HepG2 (cell line): ENCODE measurements around the gene ANKS1A. TPM values are rescaled to one million over a fixed set of nuclear protein-coding genes. Genes with fewer than 3 reads are reported as not detected.

Experiments
- ATAC-seq: fragments of 200-7000 bp; cut with Tn5 transposase; 3 replicates; pipeline ENCODE4 v1.9.1; 2020; ENCODE audit warnings: mild to moderate bottlenecking, moderate library complexity
- BruUV-seq: library from RNA; stranded (reverse); fragments of 400-500 nt; replicated peaks from 2 replicates; lab custom pipeline; 2021; lab: Mats Ljungman, UMichigan
- CTCF ChIA-PET: fragments of 300-600 bp; formaldehyde crosslinking; extraction: SDS; loops from one replicate; lab custom pipeline; 2021; ENCODE audit warnings: low total read pairs, inconsistent platforms, low intra/inter-chr PET ratio; lab: Yijun Ruan, JAX
- POLR2A ChIA-PET: fragments of 350-600 bp; sonication (Branson Sonifier 250); formaldehyde crosslinking; loops from one replicate; lab custom pipeline; 2020; ENCODE audit warnings: antibody characterized with exemption, inconsistent platforms; lab: Yijun Ruan, JAX
- DNase-seq: peaks from one replicate; pipeline ENCODE4 v3.0.0-alpha.2; 2015; ENCODE audit warnings: low spot score
- FAIRE-seq: peaks from 3 replicates; lab custom pipeline; 2011; peaks lifted over from hg19 to GRCh38; lab: Jason Lieb, UNC
- H2AFZ ChIP-seq: one replicate; pipeline ENCODE4 v1.6.1; 2011; ENCODE audit warnings: low read length, inconsistent platforms
- H3K27ac ChIP-seq: fragments of 300-600 bp; 3 replicates; pipeline ENCODE4 v1.8.0; 2011; ENCODE audit warnings: mixed run types, mild to moderate bottlenecking, mixed read lengths, low read length, inconsistent platforms; ENCODE audit not compliant: insufficient read depth; ENCODE audit errors: extremely low read length
- H3K27me3 ChIP-seq, 2 experiments: fragments of 200-600 bp in 1 of 2; 2 replicates in 1 of 2; 3 replicates in 1 of 2; pipeline versions ENCODE4 v1.6.0 to v1.8.0; 2011; ENCODE audit warnings: low read length in 2 of 2, mild to moderate bottlenecking in 2 of 2, moderate library complexity in 2 of 2, inconsistent platforms in 1 of 2; ENCODE audit not compliant: insufficient read depth in 2 of 2, control insufficient read depth in 1 of 2
- H3K36me3 ChIP-seq, 2 experiments: fragments of 200-600 bp in 1 of 2; replicated peaks in 1 of 2; 2 replicates in 1 of 2; 3 replicates in 1 of 2; pipeline versions ENCODE4 v1.5.1 to v1.8.0; 2011; ENCODE audit warnings: low read length in 2 of 2, inconsistent platforms in 1 of 2; ENCODE audit not compliant: insufficient read depth in 2 of 2, control insufficient read depth in 1 of 2
- H3K4me1 ChIP-seq: 2 replicates; pipeline ENCODE4 v1.5.1; 2012; ENCODE audit warnings: low read length, inconsistent platforms; ENCODE audit not compliant: insufficient read depth
- H3K4me2 ChIP-seq: 2 replicates; pipeline ENCODE4 v1.6.0; 2011; ENCODE audit warnings: low read depth, low read length, inconsistent platforms
- H3K4me3 ChIP-seq, 3 experiments: fragments of 200-600 bp in 1 of 3; sonication (generic), shearing (Covaris generic) in 1 of 3; replicated peaks in 1 of 3; 2 replicates each; pipeline ENCODE4 v1.5.1; 2011 to 2016; ENCODE audit warnings: low read length in 3 of 3, inconsistent platforms in 2 of 3, low read depth in 2 of 3, mild to moderate bottlenecking in 2 of 3, control low read depth in 1 of 3, mixed read lengths in 1 of 3; ENCODE audit not compliant: insufficient read depth in 1 of 3
- H3K79me2 ChIP-seq: one replicate; pipeline ENCODE4 v1.6.1; 2011; ENCODE audit warnings: low read length, inconsistent platforms; ENCODE audit not compliant: insufficient read depth
- H3K9ac ChIP-seq: 2 replicates; pipeline ENCODE4 v1.6.0; 2011; ENCODE audit warnings: mild to moderate bottlenecking, low read depth, low read length, inconsistent platforms; ENCODE audit not compliant: insufficient read depth
- H3K9me3 ChIP-seq: 2 replicates; pipeline ENCODE4 v1.5.1; 2012; ENCODE audit warnings: mild to moderate bottlenecking, low read length
- H4K20me1 ChIP-seq: 2 replicates; pipeline ENCODE4 v1.6.0; 2011; ENCODE audit warnings: inconsistent platforms, mild to moderate bottlenecking, low read length, moderate library complexity; ENCODE audit not compliant: insufficient read depth
- EHMT2 ChIP-seq: fragments of 200-600 bp; sonication (generic); IDR thresholded peaks from 2 replicates; pipeline ENCODE4 v1.7.0; 2017; ENCODE audit warnings: antibody characterized with exemption, low read depth, low read length, borderline replicate concordance
- HNF4G ChIP-seq, 2 experiments: sonication (generic) in 1 of 2; formaldehyde crosslinking in 1 of 2; IDR thresholded peaks; 2 replicates each; pipeline versions ENCODE4 v1.4.0 to v1.6.1; 2011 to 2020; ENCODE audit warnings: borderline replicate concordance in 2 of 2, low read depth in 2 of 2, mild to moderate bottlenecking in 2 of 2, low read length in 1 of 2, missing genetic modification reagents in 1 of 2, moderate library complexity in 1 of 2
- NCOA2 ChIP-seq: sonication (generic); formaldehyde crosslinking; IDR thresholded peaks from 2 replicates; pipeline ENCODE4 v1.8.0; 2022; ENCODE audit warnings: inconsistent platforms
- NFRKB ChIP-seq: fragments of 450-650 bp; IDR thresholded peaks from 2 replicates; pipeline ENCODE4 v1.6.1; 2017
- POGZ ChIP-seq: sonication (generic); formaldehyde crosslinking; IDR thresholded peaks from 2 replicates; pipeline ENCODE4 v1.4.0; 2020; ENCODE audit warnings: mild to moderate bottlenecking, missing genetic modification reagents
- SAP130 ChIP-seq: IDR thresholded peaks from 2 replicates; pipeline ENCODE4 v1.6.1; 2016; ENCODE audit warnings: low read depth
- SOX5 ChIP-seq: IDR thresholded peaks from 2 replicates; pipeline ENCODE4 v1.6.1; 2016; ENCODE audit warnings: borderline replicate concordance
- ZFP1 ChIP-seq: IDR thresholded peaks from 2 replicates; pipeline ENCODE4 v1.6.1; 2016
- ZMYM4 ChIP-seq: sonication (generic); formaldehyde crosslinking; IDR thresholded peaks from 2 replicates; pipeline ENCODE4 v1.8.1; 2023; ENCODE audit warnings: mild to moderate bottlenecking, missing genetic modification reagents
- ZNF644 ChIP-seq: IDR thresholded peaks from 2 replicates; pipeline ENCODE4 v1.6.1; 2016; ENCODE audit warnings: low read depth
- WGBS: methylation state at CpG from one replicate; pipeline ENCODE4 v1.1.6; 2017; ENCODE audit warnings: low lambda C conversion rate; 5-methylcytosine and 5-hydroxymethylcytosine counted together
- in situ Hi-C: cut with HindIII; loops from 2 replicates; pipeline ENCODE4 v1.10.0; 2017; ENCODE audit warnings: low pct_unique_long_range_greater_than_20kb; ENCODE audit not compliant: extremely low pct_ligation_motif_present
- intact Hi-C: fragments of 100-400 bp; cut with micrococcal nuclease; formaldehyde crosslinking; loops from one replicate; pipeline ENCODE4 v1.10.0; 2022; ENCODE audit not compliant: unreplicated experiment
- polyA plus RNA-seq, 8 experiments: library from polyadenylated mRNA; depleted of rRNA in 3 of 8; stranded (reverse) in 7 of 8; unstranded in 1 of 8; fragments of >200 nt; fragmentation: Illumina TruSeq in 4 of 8; extraction: Trizol in 4 of 8; gene quantifications; 2 replicates each; pipeline versions ENCODE4 v1.2.1 to v1.2.3, GENCODE V29; 2011 to 2016; ENCODE audit warnings: low read depth in 4 of 8, missing spikeins in 1 of 8, mixed read lengths in 1 of 8; ENCODE audit not compliant: insufficient read depth in 1 of 8
- total RNA-seq, 5 experiments: library from RNA; depleted of rRNA; stranded (reverse); fragments of >200 nt; fragmentation: Illumina TruSeq; extraction: Trizol; gene quantifications; 2 replicates each; pipeline ENCODE4 v1.2.3, GENCODE V29; 2016; ENCODE audit warnings: low read depth in 1 of 5
- TF ChIP-seq, protein P1 (sequence below): IDR thresholded peaks from 2 replicates; pipeline ENCODE4 v1.6.1; 2016; ENCODE audit warnings: low read depth
- TF ChIP-seq, protein P2 (sequence below): sonication (generic); formaldehyde crosslinking; IDR thresholded peaks from 2 replicates; pipeline ENCODE4 v1.5.1; 2020; ENCODE audit warnings: mild to moderate bottlenecking, missing genetic modification reagents, borderline replicate concordance
- TF ChIP-seq, protein P3 (sequence below): sonication (generic); formaldehyde crosslinking; conservative IDR thresholded peaks from 2 replicates; pipeline ENCODE4 v1.4.0; 2020; ENCODE audit warnings: mild to moderate bottlenecking, missing genetic modification reagents, moderate library complexity

Gene ANKS1A
- total and polyA plus RNA-seq, 2 of the 13 experiments (the other 11 are each of a cell fraction or from before 2014, with no cell fraction given): 7.2 to 15.1 TPM

DNA sequence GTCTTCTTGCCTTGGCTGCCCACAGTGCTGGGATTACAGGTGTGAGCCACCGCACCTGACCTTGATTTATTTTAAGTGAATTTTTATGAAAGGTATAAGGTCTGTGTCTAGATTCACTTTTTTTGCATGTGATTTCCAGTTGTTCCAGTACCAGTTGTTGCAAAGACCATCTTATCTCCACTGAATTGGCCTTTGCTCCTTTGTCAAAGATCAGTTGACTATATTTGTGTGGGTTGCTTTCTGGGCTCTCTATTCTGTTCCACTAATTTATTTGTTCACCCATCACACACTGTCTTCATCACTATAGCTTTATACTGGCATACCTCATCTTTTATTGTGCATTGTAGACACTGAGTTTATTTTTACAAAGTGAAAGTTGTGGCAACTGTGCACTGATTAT, 56.3 kb downstream of the ANKS1A start:
- Histone ChIP-seq H3K27me3 (no peaks in the 10 kb centered on the region), H3K79me2 (peaks cover 4% of the 10 kb centered on the region), H3K36me3 (no peaks in the 10 kb centered on the region), H2AFZ (no peak overlapping the region), H3K4me1 (peaks cover 13% of the 10 kb centered on the region), H3K4me2 (peak overlapping the region; percentile 14; the same call in 1 of the 2 replicates), H4K20me1 (peaks cover under 1% of the 10 kb centered on the region; the same call in 1 of the 2 replicates), H3K4me3 (no peak overlapping the region), H3K9me3 (no peaks in the 10 kb centered on the region), H3K9ac (no peak overlapping the region), H3K27ac (peak overlapping the region; percentile 32)
- 100% methylated on average over 1 of the region's 1 CpG for WGBS
- ATAC-seq: peak; percentile 46; the same call in 2 of the 3 replicates
- FAIRE-seq: no peak
- in situ Hi-C loops (no loop called here), intact Hi-C loops (no loop called here)
- CTCF ChIA-PET: no interaction called here
- peak; percentile 48 for DNase-seq
- POLR2A ChIA-PET: no interaction called here
- BruUV-seq: no TSS peak
- TF ChIP-seq, protein P1, sequence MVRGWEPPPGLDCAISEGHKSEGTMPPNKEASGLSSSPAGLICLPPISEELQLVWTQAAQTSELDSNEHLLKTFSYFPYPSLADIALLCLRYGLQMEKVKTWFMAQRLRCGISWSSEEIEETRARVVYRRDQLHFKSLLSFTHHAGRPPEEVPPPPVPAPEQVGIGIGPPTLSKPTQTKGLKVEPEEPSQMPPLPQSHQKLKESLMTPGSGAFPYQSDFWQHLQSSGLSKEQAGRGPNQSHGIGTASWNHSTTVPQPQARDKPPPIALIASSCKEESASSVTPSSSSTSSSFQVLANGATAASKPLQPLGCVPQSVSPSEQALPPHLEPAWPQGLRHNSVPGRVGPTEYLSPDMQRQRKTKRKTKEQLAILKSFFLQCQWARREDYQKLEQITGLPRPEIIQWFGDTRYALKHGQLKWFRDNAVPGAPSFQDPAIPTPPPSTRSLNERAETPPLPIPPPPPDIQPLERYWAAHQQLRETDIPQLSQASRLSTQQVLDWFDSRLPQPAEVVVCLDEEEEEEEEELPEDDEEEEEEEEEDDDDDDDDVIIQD (CRISPR knock-in tag): peak; percentile 60; the same call in 1 of the 2 replicates
- peak; percentile 64; the same call in 1 of the 2 replicates for TF ChIP-seq EHMT2
- TF ChIP-seq POGZ (CRISPR knock-in tag): peak; percentile 34; the same call in 1 of the 2 replicates
- TF ChIP-seq SOX5 (CRISPR knock-in tag): peak; percentile 12; the same call in 1 of the 2 replicates
- TF ChIP-seq, protein P2, sequence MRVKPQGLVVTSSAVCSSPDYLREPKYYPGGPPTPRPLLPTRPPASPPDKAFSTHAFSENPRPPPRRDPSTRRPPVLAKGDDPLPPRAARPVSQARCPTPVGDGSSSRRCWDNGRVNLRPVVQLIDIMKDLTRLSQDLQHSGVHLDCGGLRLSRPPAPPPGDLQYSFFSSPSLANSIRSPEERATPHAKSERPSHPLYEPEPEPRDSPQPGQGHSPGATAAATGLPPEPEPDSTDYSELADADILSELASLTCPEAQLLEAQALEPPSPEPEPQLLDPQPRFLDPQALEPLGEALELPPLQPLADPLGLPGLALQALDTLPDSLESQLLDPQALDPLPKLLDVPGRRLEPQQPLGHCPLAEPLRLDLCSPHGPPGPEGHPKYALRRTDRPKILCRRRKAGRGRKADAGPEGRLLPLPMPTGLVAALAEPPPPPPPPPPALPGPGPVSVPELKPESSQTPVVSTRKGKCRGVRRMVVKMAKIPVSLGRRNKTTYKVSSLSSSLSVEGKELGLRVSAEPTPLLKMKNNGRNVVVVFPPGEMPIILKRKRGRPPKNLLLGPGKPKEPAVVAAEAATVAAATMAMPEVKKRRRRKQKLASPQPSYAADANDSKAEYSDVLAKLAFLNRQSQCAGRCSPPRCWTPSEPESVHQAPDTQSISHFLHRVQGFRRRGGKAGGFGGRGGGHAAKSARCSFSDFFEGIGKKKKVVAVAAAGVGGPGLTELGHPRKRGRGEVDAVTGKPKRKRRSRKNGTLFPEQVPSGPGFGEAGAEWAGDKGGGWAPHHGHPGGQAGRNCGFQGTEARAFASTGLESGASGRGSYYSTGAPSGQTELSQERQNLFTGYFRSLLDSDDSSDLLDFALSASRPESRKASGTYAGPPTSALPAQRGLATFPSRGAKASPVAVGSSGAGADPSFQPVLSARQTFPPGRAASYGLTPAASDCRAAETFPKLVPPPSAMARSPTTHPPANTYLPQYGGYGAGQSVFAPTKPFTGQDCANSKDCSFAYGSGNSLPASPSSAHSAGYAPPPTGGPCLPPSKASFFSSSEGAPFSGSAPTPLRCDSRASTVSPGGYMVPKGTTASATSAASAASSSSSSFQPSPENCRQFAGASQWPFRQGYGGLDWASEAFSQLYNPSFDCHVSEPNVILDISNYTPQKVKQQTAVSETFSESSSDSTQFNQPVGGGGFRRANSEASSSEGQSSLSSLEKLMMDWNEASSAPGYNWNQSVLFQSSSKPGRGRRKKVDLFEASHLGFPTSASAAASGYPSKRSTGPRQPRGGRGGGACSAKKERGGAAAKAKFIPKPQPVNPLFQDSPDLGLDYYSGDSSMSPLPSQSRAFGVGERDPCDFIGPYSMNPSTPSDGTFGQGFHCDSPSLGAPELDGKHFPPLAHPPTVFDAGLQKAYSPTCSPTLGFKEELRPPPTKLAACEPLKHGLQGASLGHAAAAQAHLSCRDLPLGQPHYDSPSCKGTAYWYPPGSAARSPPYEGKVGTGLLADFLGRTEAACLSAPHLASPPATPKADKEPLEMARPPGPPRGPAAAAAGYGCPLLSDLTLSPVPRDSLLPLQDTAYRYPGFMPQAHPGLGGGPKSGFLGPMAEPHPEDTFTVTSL (CRISPR knock-in tag): peak; percentile 64; the same call in 1 of the 2 replicates
- no peak for TF ChIP-seq NFRKB
- TF ChIP-seq, protein P3, sequence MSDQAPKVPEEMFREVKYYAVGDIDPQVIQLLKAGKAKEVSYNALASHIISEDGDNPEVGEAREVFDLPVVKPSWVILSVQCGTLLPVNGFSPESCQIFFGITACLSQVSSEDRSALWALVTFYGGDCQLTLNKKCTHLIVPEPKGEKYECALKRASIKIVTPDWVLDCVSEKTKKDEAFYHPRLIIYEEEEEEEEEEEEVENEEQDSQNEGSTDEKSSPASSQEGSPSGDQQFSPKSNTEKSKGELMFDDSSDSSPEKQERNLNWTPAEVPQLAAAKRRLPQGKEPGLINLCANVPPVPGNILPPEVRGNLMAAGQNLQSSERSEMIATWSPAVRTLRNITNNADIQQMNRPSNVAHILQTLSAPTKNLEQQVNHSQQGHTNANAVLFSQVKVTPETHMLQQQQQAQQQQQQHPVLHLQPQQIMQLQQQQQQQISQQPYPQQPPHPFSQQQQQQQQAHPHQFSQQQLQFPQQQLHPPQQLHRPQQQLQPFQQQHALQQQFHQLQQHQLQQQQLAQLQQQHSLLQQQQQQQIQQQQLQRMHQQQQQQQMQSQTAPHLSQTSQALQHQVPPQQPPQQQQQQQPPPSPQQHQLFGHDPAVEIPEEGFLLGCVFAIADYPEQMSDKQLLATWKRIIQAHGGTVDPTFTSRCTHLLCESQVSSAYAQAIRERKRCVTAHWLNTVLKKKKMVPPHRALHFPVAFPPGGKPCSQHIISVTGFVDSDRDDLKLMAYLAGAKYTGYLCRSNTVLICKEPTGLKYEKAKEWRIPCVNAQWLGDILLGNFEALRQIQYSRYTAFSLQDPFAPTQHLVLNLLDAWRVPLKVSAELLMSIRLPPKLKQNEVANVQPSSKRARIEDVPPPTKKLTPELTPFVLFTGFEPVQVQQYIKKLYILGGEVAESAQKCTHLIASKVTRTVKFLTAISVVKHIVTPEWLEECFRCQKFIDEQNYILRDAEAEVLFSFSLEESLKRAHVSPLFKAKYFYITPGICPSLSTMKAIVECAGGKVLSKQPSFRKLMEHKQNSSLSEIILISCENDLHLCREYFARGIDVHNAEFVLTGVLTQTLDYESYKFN (CRISPR knock-in tag): peak; percentile 52
- no peak for TF ChIP-seq ZFP1 (CRISPR knock-in tag)
- peak; percentile 75 for TF ChIP-seq HNF4G (IDR thresholded peaks at IDR 0.05; ENCODE audit: borderline replicate concordance, low read depth, low read length)
- no peak for TF ChIP-seq HNF4G (CRISPR knock-in tag; IDR thresholded peaks at IDR 0.05; ENCODE audit: borderline replicate concordance, low read depth)
- TF ChIP-seq SAP130 (CRISPR knock-in tag): 0 out of 2 replicates have a peak, but pooled peaks have one; percentile 16
- TF ChIP-seq ZMYM4 (CRISPR knock-in tag): peak; percentile 37; the same call in 1 of the 2 replicates
- no peak for TF ChIP-seq NCOA2
- TF ChIP-seq ZNF644 (CRISPR knock-in tag): peak; percentile 93
